Endothelial cell of umbilical vein (primary cell): ENCODE data around the gene KCNQ5. TPM values are rescaled to one million over a fixed set of nuclear protein-coding genes. Genes with fewer than 3 reads are reported as not detected.

Experiments
- BruUV-seq: library from RNA; stranded (reverse); fragments of 400-500 nt; replicated peaks from 2 replicates; lab custom pipeline; 2021; lab: Mats Ljungman, UMichigan
- CTCF ChIA-PET: fragments of 300-600, 350-600 bp; sonication (Branson Sonifier 250); formaldehyde crosslinking; loops from one replicate; lab custom pipeline; 2021; ENCODE audit warnings: antibody characterized with exemption, inconsistent platforms; lab: Charles Lee
- POLR2A ChIA-PET: fragments of 300-600, 350-600 bp; sonication (Branson Sonifier 250); formaldehyde crosslinking; loops from one replicate; lab custom pipeline; 2021; ENCODE audit warnings: antibody characterized with exemption, inconsistent platforms; lab: Charles Lee
- DNase-seq: peaks from one replicate; pipeline ENCODE4 v3.0.0-alpha.2; 2011; ENCODE audit warnings: low read depth, low spot score
- FAIRE-seq: peaks from 2 replicates; lab custom pipeline; 2011; peaks lifted over from hg19 to GRCh38; lab: Jason Lieb, UNC
- H2AFZ ChIP-seq: 2 replicates; pipeline ENCODE4 v1.6.0; 2012; ENCODE audit warnings: low read depth, low read length, control low read depth, inconsistent platforms
- H3K27ac ChIP-seq: 2 replicates; pipeline ENCODE4 v1.5.1; 2011; ENCODE audit warnings: low read depth, mild to moderate bottlenecking, control low read depth, low read length, moderate library complexity; ENCODE audit not compliant: insufficient read depth
- H3K27me3 ChIP-seq, 2 experiments: 2 replicates each; pipeline versions ENCODE4 v1.6.0 to v1.6.1; 2011; ENCODE audit warnings: low read length in 2 of 2, mixed read lengths in 1 of 2; ENCODE audit not compliant: control insufficient read depth in 2 of 2, insufficient read depth in 2 of 2
- H3K36me3 ChIP-seq, 2 experiments: 2 replicates in 1 of 2; 3 replicates in 1 of 2; pipeline ENCODE4 v1.5.1; 2011; ENCODE audit warnings: low read length in 2 of 2, mild to moderate bottlenecking in 1 of 2, moderate library complexity in 1 of 2; ENCODE audit not compliant: control insufficient read depth in 2 of 2, insufficient read depth in 2 of 2; ENCODE audit errors: extremely low read depth in 1 of 2
- H3K4me1 ChIP-seq: 3 replicates; pipeline ENCODE4 v1.5.1; 2011; ENCODE audit warnings: mild to moderate bottlenecking, low read length; ENCODE audit not compliant: control insufficient read depth, insufficient read depth; ENCODE audit errors: extremely low read depth
- H3K4me2 ChIP-seq: 2 replicates; pipeline ENCODE4 v1.6.1; 2011; ENCODE audit warnings: low read length, control low read depth, mixed read lengths; ENCODE audit not compliant: insufficient read depth
- H3K4me3 ChIP-seq, 3 experiments: fragments of 200-600 bp in 1 of 3; sonication (generic), shearing (Covaris generic) in 1 of 3; replicated peaks in 1 of 3; 2 replicates each; pipeline ENCODE4 v1.5.1; 2011 to 2016; ENCODE audit warnings: control low read depth in 3 of 3, low read length in 3 of 3, mild to moderate bottlenecking in 2 of 3, inconsistent platforms in 1 of 3, low read depth in 1 of 3, moderate library complexity in 1 of 3; ENCODE audit not compliant: insufficient read depth in 1 of 3
- H3K79me2 ChIP-seq: 2 replicates; pipeline ENCODE4 v1.6.0; 2012; ENCODE audit warnings: low read length, inconsistent platforms; ENCODE audit not compliant: control insufficient read depth, insufficient read depth
- H3K9ac ChIP-seq: replicated peaks from 2 replicates; pipeline ENCODE3; 2011; ENCODE audit warnings: low read length, control low read depth; ENCODE audit not compliant: insufficient read depth; ENCODE audit errors: extremely low read depth
- H3K9me1 ChIP-seq: replicated peaks from 3 replicates; pipeline ENCODE4 v1.6.0; 2011; ENCODE audit warnings: mild to moderate bottlenecking, low read length; ENCODE audit not compliant: control insufficient read depth, insufficient read depth; ENCODE audit errors: extremely low read depth
- H3K9me3 ChIP-seq: replicated peaks from 2 replicates; pipeline ENCODE4 v1.5.1; 2012; ENCODE audit warnings: low read length, inconsistent platforms; ENCODE audit not compliant: control insufficient read depth, insufficient read depth
- H4K20me1 ChIP-seq: replicated peaks from 2 replicates; pipeline ENCODE3; 2011; ENCODE audit warnings: mild to moderate bottlenecking, low read length; ENCODE audit not compliant: control insufficient read depth, insufficient read depth; ENCODE audit errors: extremely low read depth
- EZH2 ChIP-seq: IDR thresholded peaks from 2 replicates; pipeline ENCODE4 v1.6.1; 2012; ENCODE audit warnings: borderline replicate concordance, low read depth, mild to moderate bottlenecking, moderate library complexity, low read length, inconsistent platforms; ENCODE audit not compliant: severe bottlenecking
- FOS ChIP-seq: IDR thresholded peaks from 2 replicates; pipeline ENCODE4 v1.6.1; 2011; ENCODE audit warnings: mild to moderate bottlenecking, low read length, moderate library complexity, borderline replicate concordance; ENCODE audit not compliant: insufficient read depth
- GATA2 ChIP-seq: IDR thresholded peaks from 2 replicates; pipeline ENCODE4 v1.7.0; 2011; ENCODE audit warnings: low read depth, mild to moderate bottlenecking, moderate library complexity, mixed read lengths, low read length; ENCODE audit not compliant: insufficient read length, insufficient read depth
- JUN ChIP-seq: IDR thresholded peaks from 2 replicates; pipeline ENCODE4 v1.6.1; 2011; ENCODE audit warnings: borderline replicate concordance, low read depth; ENCODE audit not compliant: insufficient read length, insufficient read depth
- MYC ChIP-seq: IDR thresholded peaks from one replicate; pipeline ENCODE4 v1.6.1; 2011; ENCODE audit warnings: mild to moderate bottlenecking, low read depth, low read length
- POLR2A ChIP-seq: IDR thresholded peaks from 2 replicates; pipeline ENCODE4 v1.6.1; 2012; ENCODE audit warnings: low read depth, mild to moderate bottlenecking, control low read depth, low read length
- POLR2AphosphoS5 ChIP-seq: IDR thresholded peaks from 2 replicates; pipeline ENCODE4 v1.6.1; 2012; ENCODE audit warnings: low read depth, mild to moderate bottlenecking, control low read depth, low read length, moderate library complexity; ENCODE audit not compliant: insufficient read depth
- dilution Hi-C: fragments of 300-500 bp; cut with MboI; formaldehyde crosslinking; loops from one replicate; pipeline ENCODE4 v1.15.0; 2019; ENCODE audit warnings: low sequenced_read_pairs; ENCODE audit not compliant: extremely low pct_ligation_motif_present
- intact Hi-C: fragments of 100-400 bp; cut with micrococcal nuclease; formaldehyde crosslinking; loops from one replicate; pipeline ENCODE4 v1.10.0; 2022
- polyA plus RNA-seq, 4 experiments: library from polyadenylated mRNA; depleted of rRNA in 3 of 4; stranded (reverse) in 3 of 4; unstranded in 1 of 4; fragments of >200 nt; gene quantifications; 2 replicates each; pipeline versions ENCODE4 v1.2.1 to v1.2.3, GENCODE V29; 2011 to 2012; ENCODE audit warnings: missing spikeins in 1 of 4
- total RNA-seq: library from RNA; stranded (reverse); gene quantifications from 2 replicates; pipeline ENCODE4 v1.2.3, GENCODE V29; 2021
- TF ChIP-seq, protein P1 (sequence below): IDR thresholded peaks from 2 replicates; pipeline ENCODE4 v1.6.1; 2011; ENCODE audit not compliant: insufficient read depth, insufficient read length
- TF ChIP-seq, protein P2 (sequence below), 2 donors: IDR thresholded peaks; 1 replicate in 1 of 2; 2 replicates in 1 of 2; pipeline ENCODE4 v1.5.1; 2011; ENCODE audit warnings: low read length in 2 of 2, mild to moderate bottlenecking in 2 of 2, moderate library complexity in 2 of 2, control low read depth in 1 of 2, inconsistent platforms in 1 of 2, low read depth in 1 of 2; ENCODE audit not compliant: insufficient read depth in 1 of 2; ENCODE audit errors: extremely low read depth in 1 of 2

Gene KCNQ5
- total and polyA plus RNA-seq, 2 donors (not counting 3 experiments of a cell fraction or from before 2014, with no cell fraction given): 0.22 TPM; not detected in 1

DNA sequence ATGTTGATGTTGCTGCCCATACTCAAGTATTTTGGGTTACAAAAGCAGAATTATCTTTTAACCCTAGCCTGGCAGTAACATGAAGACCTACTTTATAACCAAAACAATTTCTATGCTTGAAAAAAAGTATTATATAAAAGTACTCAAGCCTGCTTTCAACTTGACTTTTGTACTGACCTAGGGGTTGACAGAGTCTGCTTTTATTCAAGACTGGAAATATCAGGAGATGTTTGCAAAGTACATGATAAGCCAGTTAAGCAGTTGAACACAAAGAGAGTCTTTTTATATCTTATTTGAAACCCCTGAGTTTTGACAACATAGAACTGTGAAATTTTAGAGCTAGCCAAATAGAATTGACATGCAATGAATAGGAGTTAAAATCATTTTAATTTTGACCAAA, 159.8 kb downstream of the KCNQ5 start:
- TF ChIP-seq EZH2: no peak
- TF ChIP-seq, protein P1, sequence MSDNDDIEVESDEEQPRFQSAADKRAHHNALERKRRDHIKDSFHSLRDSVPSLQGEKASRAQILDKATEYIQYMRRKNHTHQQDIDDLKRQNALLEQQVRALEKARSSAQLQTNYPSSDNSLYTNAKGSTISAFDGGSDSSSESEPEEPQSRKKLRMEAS: no peak
- TF ChIP-seq POLR2A: no peak
- TF ChIP-seq, protein P2, sequence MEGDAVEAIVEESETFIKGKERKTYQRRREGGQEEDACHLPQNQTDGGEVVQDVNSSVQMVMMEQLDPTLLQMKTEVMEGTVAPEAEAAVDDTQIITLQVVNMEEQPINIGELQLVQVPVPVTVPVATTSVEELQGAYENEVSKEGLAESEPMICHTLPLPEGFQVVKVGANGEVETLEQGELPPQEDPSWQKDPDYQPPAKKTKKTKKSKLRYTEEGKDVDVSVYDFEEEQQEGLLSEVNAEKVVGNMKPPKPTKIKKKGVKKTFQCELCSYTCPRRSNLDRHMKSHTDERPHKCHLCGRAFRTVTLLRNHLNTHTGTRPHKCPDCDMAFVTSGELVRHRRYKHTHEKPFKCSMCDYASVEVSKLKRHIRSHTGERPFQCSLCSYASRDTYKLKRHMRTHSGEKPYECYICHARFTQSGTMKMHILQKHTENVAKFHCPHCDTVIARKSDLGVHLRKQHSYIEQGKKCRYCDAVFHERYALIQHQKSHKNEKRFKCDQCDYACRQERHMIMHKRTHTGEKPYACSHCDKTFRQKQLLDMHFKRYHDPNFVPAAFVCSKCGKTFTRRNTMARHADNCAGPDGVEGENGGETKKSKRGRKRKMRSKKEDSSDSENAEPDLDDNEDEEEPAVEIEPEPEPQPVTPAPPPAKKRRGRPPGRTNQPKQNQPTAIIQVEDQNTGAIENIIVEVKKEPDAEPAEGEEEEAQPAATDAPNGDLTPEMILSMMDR (IDR thresholded peaks at IDR 0.05; ENCODE audit: extremely low read depth in 1 of 2, insufficient read depth in 1 of 2, low read depth in 1 of 2, low read length in 2 of 2): no peak
- no peak for TF ChIP-seq MYC
- TF ChIP-seq JUN: no peak
- TF ChIP-seq GATA2: no peak
- TF ChIP-seq FOS: no peak
- no peak for TF ChIP-seq POLR2AphosphoS5
- no peaks in the 10 kb centered on the region for H3K4me1 ChIP-seq
- dilution Hi-C loops: no loop called here
- no peak overlapping the region for H3K27ac ChIP-seq
- H3K9me3 ChIP-seq: no peaks in the 10 kb centered on the region
- intact Hi-C loops: no loop called here
- no peak overlapping the region for H3K4me2 ChIP-seq
- H3K36me3 ChIP-seq: no peaks in the 10 kb centered on the region
- no peak overlapping the region for H2AFZ ChIP-seq
- no peaks in the 10 kb centered on the region for H3K27me3 ChIP-seq
- no peak overlapping the region for H3K9ac ChIP-seq
- POLR2A ChIA-PET: no interaction called here
- H3K4me3 ChIP-seq: no peak overlapping the region
- no peak for FAIRE-seq
- BruUV-seq: no TSS peak
- H3K79me2 ChIP-seq: no peaks in the 10 kb centered on the region
- H4K20me1 ChIP-seq: no peaks in the 10 kb centered on the region
- CTCF ChIA-PET: no interaction called here
- no peak for DNase-seq
- no peaks in the 10 kb centered on the region for H3K9me1 ChIP-seq
